GM15510 (cell line): ENCODE measurements around the gene RAB11FIP4.

Experiments used
- POLR2A ChIP-seq: IDR thresholded peaks from 3 replicates; pipeline ENCODE4 v1.6.1; 2011; ENCODE audit warnings: borderline replicate concordance; ENCODE audit not compliant: insufficient read length; ENCODE audit errors: extremely low read depth

The RAB11FIP4 gene

GRCh38 chr17:31433811-31434726 lies 42.6 kb downstream of the RAB11FIP4 start:
- TF ChIP-seq POLR2A: no peak

- TF ChIP-seq POLR2A: no peak
These were observed 43.2 kb downstream of the RAB11FIP4 start for GRCh38 chr17:31434727-31435050.

- no peak for TF ChIP-seq POLR2A
These were observed 44.1 kb downstream of the RAB11FIP4 start for GRCh38 chr17:31435581-31435980.

GRCh38 chr17:31437720-31438400 lies 46.4 kb downstream of the RAB11FIP4 start:
- no peak for TF ChIP-seq POLR2A

GRCh38 chr17:31439716-31440115 lies 48.2 kb downstream of the RAB11FIP4 start:
- no peak for TF ChIP-seq POLR2A

- no peak for TF ChIP-seq POLR2A
These were observed 50.8 kb downstream of the RAB11FIP4 start for GRCh38 chr17:31442276-31442675.

- TF ChIP-seq POLR2A: no peak
These were observed 51.9 kb downstream of the RAB11FIP4 start for GRCh38 chr17:31443386-31443785.

GRCh38 chr17:31444026-31444425 lies 52.6 kb downstream of the RAB11FIP4 start:
- TF ChIP-seq POLR2A: no peak

- TF ChIP-seq POLR2A: no peak
These were observed 54.9 kb downstream of the RAB11FIP4 start for GRCh38 chr17:31446195-31446967.

- no peak for TF ChIP-seq POLR2A
These were observed 57.1 kb downstream of the RAB11FIP4 start for GRCh38 chr17:31448467-31449077.

GRCh38 chr17:31449111-31449510 lies 57.6 kb downstream of the RAB11FIP4 start:
- TF ChIP-seq POLR2A: no peak

- no peak for TF ChIP-seq POLR2A
These were observed 58.3 kb downstream of the RAB11FIP4 start for GRCh38 chr17:31449746-31450145.

- no peak for TF ChIP-seq POLR2A
These were observed 60.6 kb downstream of the RAB11FIP4 start for GRCh38 chr17:31452101-31452500.

- no peak for TF ChIP-seq POLR2A
These were observed 61.2 kb downstream of the RAB11FIP4 start for GRCh38 chr17:31452561-31453110.
